B cell (primary cell): ENCODE results near the gene MAP2K5. TPM values are rescaled to one million over a fixed set of nuclear protein-coding genes. Genes with fewer than 3 reads are reported as not detected.

Experiments
- ATAC-seq: fragments of 200-7000 bp; cut with Tn5 transposase; one replicate; pipeline ENCODE4 v1.10.0; 2021; ENCODE audit warnings: low read depth, mild to moderate bottlenecking, moderate number of reproducible peaks, moderate library complexity
- CTCF ChIA-PET: fragments of 350-600 bp; sonication (Branson Sonifier 250); formaldehyde crosslinking; loops from one replicate; lab custom pipeline; 2021; ENCODE audit warnings: antibody characterized with exemption, inconsistent platforms; lab: Charles Lee
- POLR2A ChIA-PET: fragments of 350-600 bp; sonication (Branson Sonifier 250); formaldehyde crosslinking; loops from one replicate; lab custom pipeline; 2021; ENCODE audit warnings: antibody characterized with exemption; lab: Charles Lee
- DNase-seq: peaks from one replicate; pipeline ENCODE4 v3.0.0; 2013
- H2AFZ ChIP-seq: 2 replicates; pipeline ENCODE4 v1.6.1; 2012; ENCODE audit warnings: mild to moderate bottlenecking, low read depth, low read length; ENCODE audit not compliant: insufficient read depth, poor library complexity, severe bottlenecking
- H3K27ac ChIP-seq, 2 donors: 1 replicate in 1 of 2; 2 replicates in 1 of 2; pipeline ENCODE4 v1.5.1; 2012 to 2013; ENCODE audit warnings: low read length in 2 of 2, mild to moderate bottlenecking in 2 of 2, moderate library complexity in 1 of 2
- H3K27me3 ChIP-seq, 4 experiments: fragments of 200-600 bp in 1 of 4; sonication (generic) in 1 of 4; replicated peaks in 1 of 4; 1 replicate in 2 of 4; 2 replicates in 2 of 4; pipeline versions ENCODE4 v1.6.1 to v1.7.0; 2013 to 2016; ENCODE audit warnings: low read length in 3 of 4, mild to moderate bottlenecking in 2 of 4, mixed read lengths in 1 of 4, moderate library complexity in 1 of 4; ENCODE audit not compliant: insufficient read depth in 4 of 4, control insufficient read depth in 3 of 4; ENCODE audit errors: control extremely low read depth in 1 of 4
- H3K36me3 ChIP-seq, 2 experiments: replicated peaks in 1 of 2; 1 replicate in 1 of 2; 2 replicates in 1 of 2; pipeline versions ENCODE4 v1.6.1 to v1.7.1; 2013; ENCODE audit warnings: low read length in 1 of 2; ENCODE audit not compliant: insufficient read depth in 2 of 2, control insufficient read depth in 1 of 2; ENCODE audit errors: control extremely low read depth in 1 of 2, extremely low read depth in 1 of 2
- H3K4me1 ChIP-seq, 2 donors: fragments of 200-600 bp in 1 of 2; sonication (generic) in 1 of 2; 1 replicate in 1 of 2; 2 replicates in 1 of 2; pipeline versions ENCODE4 v1.5.1 to v1.6.1; 2013 to 2017; ENCODE audit warnings: low read length in 2 of 2; ENCODE audit not compliant: control insufficient read depth in 2 of 2, insufficient read depth in 2 of 2
- H3K4me2 ChIP-seq: replicated peaks from 2 replicates; pipeline ENCODE3; 2012; ENCODE audit warnings: mild to moderate bottlenecking, low read depth, low read length; ENCODE audit not compliant: poor library complexity, severe bottlenecking
- H3K4me3 ChIP-seq, 5 experiments: fragments of 200-600 bp in 1 of 5; sonication (generic) in 1 of 5; 1 replicate in 3 of 5; 2 replicates in 2 of 5; pipeline versions ENCODE4 v1.5.1 to v1.7.0; 2011 to 2016; ENCODE audit warnings: low read length in 4 of 5, mild to moderate bottlenecking in 4 of 5, low read depth in 2 of 5, control low read depth in 1 of 5, moderate library complexity in 1 of 5; ENCODE audit not compliant: insufficient read depth in 1 of 5; ENCODE audit errors: control extremely low read depth in 1 of 5, extremely low read depth in 1 of 5
- H3K79me2 ChIP-seq: fragments of 200-600 bp; sonication (generic); one replicate; pipeline ENCODE4 v1.6.0; 2016; ENCODE audit warnings: low read length; ENCODE audit not compliant: control insufficient read depth, insufficient read depth
- H3K9ac ChIP-seq: fragments of 200-600 bp; sonication (generic); 2 replicates; pipeline ENCODE4 v1.6.1; 2017; ENCODE audit warnings: mild to moderate bottlenecking, low read length, moderate library complexity
- H3K9me3 ChIP-seq, 3 donors: one replicate each; pipeline versions ENCODE4 v1.6.1 to v1.7.1; 2013; ENCODE audit warnings: low read length in 2 of 3; ENCODE audit not compliant: control insufficient read depth in 2 of 3, insufficient read depth in 1 of 3; ENCODE audit errors: control extremely low read depth in 1 of 3
- H4K20me1 ChIP-seq: 2 replicates; pipeline ENCODE4 v1.6.0; 2012; ENCODE audit warnings: mild to moderate bottlenecking, low read length; ENCODE audit not compliant: insufficient read depth, control insufficient read depth, poor library complexity, severe bottlenecking
- H3K27ac Mint-ChIP-seq: one replicate; pipeline ENCODE4 v1.8.0; 2021; ENCODE audit warnings: mixed read lengths
- H3K27me3 Mint-ChIP-seq: one replicate; pipeline ENCODE4 v1.8.0; 2021; ENCODE audit warnings: mixed read lengths
- H3K4me1 Mint-ChIP-seq: one replicate; pipeline ENCODE4 v1.8.0; 2021; ENCODE audit warnings: mixed read lengths
- H3K4me3 Mint-ChIP-seq: one replicate; pipeline ENCODE4 v1.8.0; 2021; ENCODE audit warnings: mixed read lengths
- H3K9me3 Mint-ChIP-seq: one replicate; pipeline ENCODE4 v1.8.0; 2022; ENCODE audit warnings: mixed read lengths; ENCODE audit not compliant: insufficient read depth
- CTCF ChIP-seq: fragments of 200-600 bp; IDR thresholded peaks from one replicate; pipeline ENCODE4 v1.8.0; 2022; ENCODE audit warnings: antibody characterized with exemption, mild to moderate bottlenecking
- EZH2 ChIP-seq: IDR thresholded peaks from 2 replicates; pipeline ENCODE4 v1.6.1; 2012; ENCODE audit warnings: borderline replicate concordance, low read depth, mild to moderate bottlenecking, moderate library complexity, low read length; ENCODE audit not compliant: insufficient read depth, poor library complexity, severe bottlenecking
- WGBS: methylation state at CpG from one replicate; pipeline ENCODE4 v1.1.5; 2013; ENCODE audit warnings: missing lambda C conversion rate; ENCODE audit not compliant: insufficient coverage; 5-methylcytosine and 5-hydroxymethylcytosine counted together
- intact Hi-C: fragments of 100-400 bp; cut with micrococcal nuclease; formaldehyde crosslinking; loops from one replicate; pipeline ENCODE4 v1.10.0; 2022
- polyA plus RNA-seq: library from polyadenylated mRNA; depleted of rRNA; stranded (reverse); fragments of >200 nt; gene quantifications from 2 replicates; pipeline ENCODE4 v1.2.3, GENCODE V29; 2012
- total RNA-seq, 2 donors: library from RNA; stranded (reverse); fragments of 120-200 nt in 1 of 2; gene quantifications; 1 replicate in 1 of 2; 2 replicates in 1 of 2; pipeline versions ENCODE4 v1.2.3 to v1.2.4, GENCODE V29; 2013 to 2022

Gene MAP2K5
- total and polyA plus RNA-seq, 2 donors (not counting 1 experiment from before 2014, with no cell fraction given), result 11.1 to 40.0 TPM

- Histone ChIP-seq H3K27me3 (peaks cover 4 to 93% (median 67%) of the 10 kb centered on the region in 4 experiments), H3K27ac (no peak overlapping the region), H2AFZ (no peak overlapping the region), H4K20me1 (peaks cover 4% of the 10 kb centered on the region), H3K9me3 (peaks cover 0 to 72% (median 6%) of the 10 kb centered on the region in 3 donors), H3K36me3 (no peaks in the 10 kb centered on the region), H3K4me3 (no peak overlapping the region), H3K9ac (no peak overlapping the region), H3K79me2 (no peaks in the 10 kb centered on the region), H3K4me2 (peak overlapping the region; percentile 89), H3K4me1 (peaks cover 64 to 72% of the 10 kb centered on the region in 2 donors)
- intact Hi-C loops, result no loop called here
- DNase-seq (peak; percentile 41), ATAC-seq (no peak)
- Mint-ChIP-seq H3K27me3 (peaks cover 65% of the 10 kb centered on the region), H3K4me1 (peaks cover 60% of the 10 kb centered on the region), H3K27ac (no peak overlapping the region), H3K9me3 (no peaks in the 10 kb centered on the region), H3K4me3 (no peak overlapping the region)
- ChIA-PET CTCF (interaction anchor here (0.9 to 16.8 kb wide), 7 partner anchors 9 to 375 kb away, joined by 3 to 237 read pairs (median 7); no protein-coding TSS in a partner anchor), POLR2A (interaction anchor here (1.7 to 2.0 kb wide), 2 partner anchors 9 to 48 kb away, joined by 5 to 10 read pairs; no protein-coding TSS in a partner anchor)
- TF ChIP-seq CTCF (no peak), EZH2 (no peak)
- 27% methylated on average over 9 of the region's 9 CpGs for WGBS
These were observed 289.6 kb downstream of the MAP2K5 start for GRCh38 chr15:67832031-67832551.
